ENCODE data around the gene WDR46. TPM values are rescaled to one million over a fixed set of nuclear protein-coding genes. Genes with fewer than 3 reads are reported as not detected.

WDR46 gene
- polyA plus RNA-seq, 2 of the 4 experiments (the other 2 are of a cell fraction) = 35.1 to 88.4 TPM

- Histone ChIP-seq H3K4me1 (peaks cover 45% of the 10 kb centered on the region), H3K4me2 (peak overlapping the region; percentile 91), H3K9me3 (no peaks in the 10 kb centered on the region), H3K4me3 (peak overlapping the region; percentile 87), H3K27ac (peak overlapping the region; percentile 91 to 97)
- WGBS (ENCODE audit: missing lambda C conversion rate) = under 1% methylated on average over 21 of the region's 22 CpGs
- ATAC-seq (peak; percentile 25 to 42; a peak in 5 of 6 replicates), FAIRE-seq (no peak), DNase-seq (ENCODE audit: low read depth in 1 of 2, low spot score in 1 of 2) (no peak)
- ChIA-PET CTCF (interaction anchor here (0.9 to 2.6 kb wide), 4 partner anchors 9 to 27 kb away, joined by 3 to 6 read pairs (median 4); no protein-coding TSS in a partner anchor), POLR2A (interaction anchor here (0.9 to 2.8 kb wide), 9 partner anchors 8 to 304 kb away, joined by 3 to 16 read pairs (median 11); partner anchors contain the start of genes BRD2, PFDN6, RGL2 and WDR46)
- peak; percentile 5 to 58; a peak in 4 of 5 replicates for TF ChIP-seq JUN (IDR thresholded peaks at IDR 0.05)
- no peak for TF ChIP-seq POLR2A (IDR thresholded peaks at IDR 0.05; ENCODE audit: low read length)
- TF ChIP-seq RARB (CRISPR knock-in tag; IDR thresholded peaks at IDR 0.05) = no peak
- no peak for TF ChIP-seq ZNF302 (CRISPR knock-in tag; IDR thresholded peaks at IDR 0.05)
- TF ChIP-seq MYC (IDR thresholded peaks at IDR 0.05; ENCODE audit: borderline replicate concordance, low read length) = no peak
Observed at GRCh38 chr6:33272275-33273128, 16.5 kb downstream of the WDR46 start.

GRCh38 chr6:33271468-33272274, 17.4 kb downstream of the WDR46 start, which contains the start of the genes RPS18 and VPS52:
TSS of gene RPS18 (plus strand) at chr6:33272075. CDS start at chr6:33272120, 45 bp downstream.
TSS of gene VPS52 (minus strand) at chr6:33271876. CDS start at chr6:33271675, 201 bp downstream.
- Histone ChIP-seq H3K4me2 (peak within 1 kb of the TSS; percentile 91), H3K9me3 (no peaks in the 10 kb centered on the region), H3K27ac (peak within 1 kb of the TSS; percentile 91 to 97), H3K4me1 (peaks cover 39% of the 10 kb centered on the region), H3K4me3 (peak within 1 kb of the TSS; percentile 87)
- DNase-seq (ENCODE audit: low read depth in 1 of 2, low spot score in 1 of 2) (peak; percentile 76 to 99), ATAC-seq (peak; percentile 89 to 92), FAIRE-seq (no peak)
- ChIA-PET POLR2A (interaction anchor here (0.7 to 2.8 kb wide), 11 partner anchors 8 to 304 kb away, joined by 3 to 16 read pairs (median 7); partner anchors contain the start of genes BRD2, PFDN6, RGL2 and WDR46), CTCF (interaction anchor here (0.8 to 2.6 kb wide), 7 partner anchors 9 to 74 kb away, joined by 3 to 10 read pairs (median 4); no protein-coding TSS in a partner anchor)
- WGBS (ENCODE audit: missing lambda C conversion rate) = under 1% methylated on average over 33 of the region's 48 CpGs
- no peak for TF ChIP-seq FOSB (CRISPR knock-in tag; IDR thresholded peaks at IDR 0.05)
- TF ChIP-seq KDM5A (IDR thresholded peaks at IDR 0.05) = peak; percentile 88
- peak; percentile 18; the same call in 1 of the 2 replicates for TF ChIP-seq GATA3 (IDR thresholded peaks at IDR 0.05; ENCODE audit: borderline replicate concordance)
- TF ChIP-seq HMGXB4 (CRISPR knock-in tag; IDR thresholded peaks at IDR 0.05; ENCODE audit: borderline replicate concordance) = no peak
- peak; percentile 84; the same call in 1 of the 2 replicates for TF ChIP-seq MYC (IDR thresholded peaks at IDR 0.05; ENCODE audit: borderline replicate concordance, low read length)
- TF ChIP-seq, protein P1, sequence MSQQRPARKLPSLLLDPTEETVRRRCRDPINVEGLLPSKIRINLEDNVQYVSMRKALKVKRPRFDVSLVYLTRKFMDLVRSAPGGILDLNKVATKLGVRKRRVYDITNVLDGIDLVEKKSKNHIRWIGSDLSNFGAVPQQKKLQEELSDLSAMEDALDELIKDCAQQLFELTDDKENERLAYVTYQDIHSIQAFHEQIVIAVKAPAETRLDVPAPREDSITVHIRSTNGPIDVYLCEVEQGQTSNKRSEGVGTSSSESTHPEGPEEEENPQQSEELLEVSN (IDR thresholded peaks at IDR 0.05; ENCODE audit: borderline replicate concordance, low read depth) = no peak
- no peak for TF ChIP-seq NR3C1 (IDR thresholded peaks at IDR 0.05)
- peak; percentile 98 for TF ChIP-seq POLR2A (IDR thresholded peaks at IDR 0.05; ENCODE audit: low read length)
- peak; percentile 99 for TF ChIP-seq MAX (IDR thresholded peaks at IDR 0.05)
- TF ChIP-seq JUN (IDR thresholded peaks at IDR 0.05) = peak; percentile 85 to 97
- TF ChIP-seq POLR2AphosphoS2 (conservative IDR thresholded peaks at IDR 0.05; ENCODE audit: low read length) = no peak
- peak; percentile 75 for TF ChIP-seq PHF8 (IDR thresholded peaks at IDR 0.05; ENCODE audit: borderline replicate concordance, low read depth)
- TF ChIP-seq, protein P2, sequence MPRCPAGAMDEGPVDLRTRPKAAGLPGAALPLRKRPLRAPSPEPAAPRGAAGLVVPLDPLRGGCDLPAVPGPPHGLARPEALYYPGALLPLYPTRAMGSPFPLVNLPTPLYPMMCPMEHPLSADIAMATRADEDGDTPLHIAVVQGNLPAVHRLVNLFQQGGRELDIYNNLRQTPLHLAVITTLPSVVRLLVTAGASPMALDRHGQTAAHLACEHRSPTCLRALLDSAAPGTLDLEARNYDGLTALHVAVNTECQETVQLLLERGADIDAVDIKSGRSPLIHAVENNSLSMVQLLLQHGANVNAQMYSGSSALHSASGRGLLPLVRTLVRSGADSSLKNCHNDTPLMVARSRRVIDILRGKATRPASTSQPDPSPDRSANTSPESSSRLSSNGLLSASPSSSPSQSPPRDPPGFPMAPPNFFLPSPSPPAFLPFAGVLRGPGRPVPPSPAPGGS (IDR thresholded peaks at IDR 0.05) = peak; percentile 75; the same call in 2 of the 3 replicates

Measured in A549 (cell line).